GM21390 (cell line): ENCODE results near the gene RSBN1L.

Experiments used
- ATAC-seq: cut with Tn5 transposase; IDR thresholded peaks from one replicate; pipeline ENCODE4 v1.9.1; 2021; ENCODE audit not compliant: unreplicated experiment

RSBN1L gene

DNA sequence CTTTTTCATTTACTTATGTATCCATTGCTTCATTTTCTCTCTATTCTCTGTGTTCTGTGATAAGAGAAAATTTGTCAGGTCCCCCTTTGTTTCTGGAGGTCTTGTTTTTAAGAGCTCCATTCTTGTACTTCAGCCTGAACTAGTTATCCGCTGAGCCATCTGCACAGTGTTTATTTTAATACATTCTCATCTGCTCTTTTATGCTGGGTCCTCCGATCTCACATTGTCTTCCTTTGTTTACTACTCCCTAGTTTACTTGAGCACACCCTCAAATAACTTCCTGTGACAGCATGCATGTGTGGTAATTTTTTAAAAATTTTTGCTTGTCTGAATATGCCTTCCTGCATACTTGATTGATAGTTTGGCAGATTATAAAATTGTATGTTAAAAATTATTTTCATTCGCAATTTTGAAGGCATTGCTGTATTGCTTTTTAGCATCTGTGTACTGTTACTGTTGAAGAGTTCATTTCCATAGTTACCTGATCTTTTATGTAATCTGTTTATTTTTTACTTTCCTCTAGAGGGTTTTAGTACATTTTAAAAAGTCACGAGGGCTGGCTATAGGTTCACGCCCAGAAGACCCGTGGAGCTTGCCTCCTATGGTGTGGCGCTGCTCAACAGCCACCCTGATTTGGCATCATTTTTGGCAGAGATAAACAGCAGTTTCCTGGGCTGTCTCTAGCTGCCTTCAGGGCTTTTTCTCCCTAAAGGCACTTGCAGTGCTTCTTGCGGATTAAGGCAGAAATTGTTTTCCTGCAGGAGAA is 31.9 kb downstream of the RSBN1L start:
- no peak for ATAC-seq

DNA sequence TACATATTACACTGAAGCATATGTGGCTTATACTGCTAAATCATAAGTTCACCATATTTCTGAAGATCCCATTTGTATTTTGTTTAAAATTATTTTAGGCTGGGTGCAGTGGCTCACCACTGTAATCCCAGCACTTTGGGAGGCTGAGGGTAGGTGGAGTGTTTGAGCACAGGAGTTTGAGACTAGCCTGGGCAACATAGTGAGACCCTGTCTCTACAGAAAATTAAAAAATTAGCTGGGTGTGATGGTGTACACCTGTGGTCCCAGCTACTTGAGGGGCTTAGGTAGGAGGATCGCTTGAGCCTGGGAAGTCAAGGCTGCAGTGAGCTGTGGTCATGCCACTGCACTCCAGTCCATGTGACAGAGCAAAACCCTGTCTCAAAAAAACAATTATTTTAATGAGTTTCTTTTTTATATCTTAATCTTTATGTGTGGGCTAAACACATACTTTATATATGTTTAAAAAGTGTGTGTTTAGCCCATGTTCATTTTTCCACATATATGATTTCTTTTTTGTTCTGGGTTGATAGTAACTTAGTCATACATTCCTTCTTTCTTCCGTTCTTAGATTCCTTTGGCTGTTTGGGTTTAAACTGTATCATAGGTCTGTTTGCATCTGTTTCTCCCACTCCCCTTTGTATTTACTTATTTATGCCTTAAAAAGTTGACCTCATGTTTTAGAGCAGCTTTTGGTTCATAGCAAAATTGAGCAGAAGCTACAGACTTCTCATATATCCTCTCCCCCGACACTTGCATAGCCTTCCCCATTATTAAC is 33.5 kb downstream of the RSBN1L start:
- ATAC-seq = no peak

DNA sequence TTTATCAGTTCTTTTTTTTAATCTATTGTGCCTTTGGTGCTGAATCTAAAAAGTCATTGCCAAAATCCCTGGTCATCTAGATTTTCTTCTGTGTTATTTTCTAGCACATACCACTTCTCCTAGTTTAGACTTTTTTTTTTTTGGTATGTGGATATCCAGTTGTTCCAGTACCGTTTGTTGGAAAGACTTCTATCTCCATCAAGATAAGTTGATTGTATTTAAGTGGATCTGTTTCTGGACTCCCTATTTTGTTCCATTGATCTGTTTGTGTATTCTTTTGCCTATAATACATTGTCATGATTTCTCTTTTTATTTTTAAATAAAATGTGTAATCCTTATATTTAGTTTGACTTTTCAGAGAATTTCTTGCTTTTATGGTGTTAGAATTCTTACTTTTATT is 35.5 kb downstream of the RSBN1L start:
- ATAC-seq = no peak

DNA sequence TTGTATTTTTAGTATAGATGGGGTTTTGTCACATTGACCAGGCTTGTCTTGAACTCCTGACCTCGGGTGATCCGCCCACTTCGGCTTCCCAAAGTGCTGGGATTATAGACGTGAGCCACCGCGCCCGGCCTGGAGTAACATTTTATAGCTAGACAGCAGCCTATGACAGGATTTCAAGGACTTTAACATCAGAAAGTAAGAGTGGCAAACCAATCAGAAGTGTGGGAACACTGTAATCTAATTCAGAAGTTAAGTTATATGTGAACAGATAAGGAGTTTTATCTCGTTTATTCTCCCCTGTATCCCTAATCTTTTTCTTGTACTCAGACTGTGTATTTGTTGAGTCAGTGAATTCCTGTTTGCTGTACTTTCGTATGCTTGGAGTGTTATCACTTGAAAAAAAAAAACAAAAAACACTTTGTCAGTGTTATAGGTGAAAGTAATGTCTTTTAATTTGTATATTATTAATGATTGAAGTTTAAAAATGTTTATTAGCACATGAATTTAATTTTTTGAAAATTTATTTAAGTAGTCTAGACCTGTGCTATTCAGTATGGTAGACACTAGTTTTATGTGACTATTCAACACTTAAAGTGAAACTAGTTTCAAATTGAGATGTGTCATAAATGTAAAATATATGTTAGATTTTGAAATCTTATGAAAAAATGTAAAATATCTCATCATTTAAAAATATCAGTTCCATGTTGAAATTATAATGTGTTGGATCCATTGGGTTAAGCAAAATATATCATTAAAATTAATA is 38.6 kb downstream of the RSBN1L start:
- ATAC-seq = no peak

DNA sequence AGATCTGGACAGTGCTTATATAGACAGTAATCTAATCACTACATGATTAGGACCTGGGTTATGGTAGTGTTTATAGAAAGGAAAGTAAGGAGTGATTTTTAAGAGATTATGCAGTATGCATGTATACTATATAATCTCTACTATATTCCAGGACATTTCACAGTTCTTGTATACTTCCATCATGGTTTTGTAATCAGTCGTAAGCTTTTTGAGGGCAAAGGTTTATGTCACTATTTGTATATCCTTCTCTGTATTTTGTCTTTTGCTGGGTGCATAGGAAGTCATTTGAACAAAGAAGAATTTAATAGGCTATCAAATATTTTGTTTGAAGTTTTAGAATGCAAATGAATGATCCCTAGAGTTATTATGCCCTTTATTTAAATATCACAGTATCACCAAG is 39.2 kb downstream of the RSBN1L start:
- no peak for ATAC-seq

DNA sequence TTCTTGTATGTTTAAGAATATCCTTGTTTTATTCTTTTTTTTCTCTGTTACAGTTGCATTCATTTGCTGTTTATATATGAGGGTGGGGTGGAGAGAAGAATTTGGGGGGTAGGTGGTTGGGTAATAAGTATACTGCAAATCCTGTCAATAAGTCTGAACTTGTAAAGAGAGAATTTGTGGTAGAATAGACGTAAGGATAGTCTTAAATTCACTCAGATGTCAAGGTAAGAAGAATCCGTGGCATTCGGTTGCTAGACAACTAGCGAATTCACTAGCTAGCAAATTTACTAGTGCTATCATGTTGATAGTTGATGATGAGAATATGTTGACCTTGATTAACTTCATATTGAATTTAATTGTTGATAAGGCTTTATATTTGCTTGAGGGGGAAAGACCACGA is 40.7 kb downstream of the RSBN1L start:
- no peak for ATAC-seq

DNA sequence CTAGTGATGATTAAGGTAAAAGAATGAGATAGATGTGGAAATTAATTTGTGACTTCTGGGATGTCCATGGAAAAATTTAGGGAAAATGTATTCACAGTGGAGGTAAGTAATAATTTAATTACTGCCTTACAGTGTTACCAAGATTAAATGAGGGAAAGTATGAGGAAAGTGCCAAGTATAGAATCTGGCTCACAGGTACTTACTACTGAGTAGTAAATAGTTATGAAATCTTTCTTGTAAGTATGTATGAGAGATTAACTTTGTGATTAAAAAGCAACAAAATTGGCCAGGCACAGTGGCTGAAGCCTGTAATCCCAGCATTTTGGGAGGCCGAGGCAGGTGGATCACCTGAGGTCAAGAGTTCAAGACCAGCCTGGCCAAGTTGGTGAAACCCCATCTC is 42.1 kb downstream of the RSBN1L start:
- ATAC-seq = no peak

DNA sequence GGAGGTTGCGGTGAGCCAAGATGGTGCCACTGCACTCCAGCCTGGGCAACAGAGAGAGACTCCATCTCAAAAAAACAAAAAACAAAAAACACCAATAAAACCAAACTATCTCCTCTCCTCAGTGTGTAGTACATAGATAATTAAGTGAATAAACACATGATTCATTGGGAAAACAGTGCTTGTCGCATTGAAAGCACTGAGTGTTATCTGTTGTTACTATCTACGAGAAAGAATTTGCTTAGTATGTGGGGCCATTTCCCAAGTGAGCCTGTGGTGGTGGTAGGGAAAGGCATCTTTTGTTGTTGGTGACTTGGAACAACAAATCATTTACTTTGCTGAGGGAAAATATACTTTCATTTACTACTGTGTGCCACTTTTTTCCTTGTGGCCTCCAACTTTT is 42.6 kb downstream of the RSBN1L start:
- no peak for ATAC-seq

DNA sequence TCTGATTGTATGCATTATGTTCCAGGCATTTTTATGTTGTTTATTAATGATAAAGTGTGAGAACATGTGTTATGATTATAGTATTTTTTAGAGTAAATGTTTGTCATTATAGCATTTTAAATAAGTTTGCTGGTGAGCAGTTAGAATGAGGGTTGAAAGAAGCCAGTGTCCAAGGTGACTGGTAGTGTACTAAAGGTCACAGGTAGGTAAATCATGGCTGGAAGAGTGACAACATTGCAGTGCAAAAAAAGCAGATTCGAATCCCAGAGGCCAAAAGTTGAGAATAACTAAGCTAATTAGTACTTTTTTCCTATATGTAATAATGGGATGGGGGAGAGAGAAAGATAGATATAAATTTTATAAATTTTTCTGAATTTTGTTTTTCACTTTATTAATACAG is 44.0 kb downstream of the RSBN1L start:
- no peak for ATAC-seq

DNA sequence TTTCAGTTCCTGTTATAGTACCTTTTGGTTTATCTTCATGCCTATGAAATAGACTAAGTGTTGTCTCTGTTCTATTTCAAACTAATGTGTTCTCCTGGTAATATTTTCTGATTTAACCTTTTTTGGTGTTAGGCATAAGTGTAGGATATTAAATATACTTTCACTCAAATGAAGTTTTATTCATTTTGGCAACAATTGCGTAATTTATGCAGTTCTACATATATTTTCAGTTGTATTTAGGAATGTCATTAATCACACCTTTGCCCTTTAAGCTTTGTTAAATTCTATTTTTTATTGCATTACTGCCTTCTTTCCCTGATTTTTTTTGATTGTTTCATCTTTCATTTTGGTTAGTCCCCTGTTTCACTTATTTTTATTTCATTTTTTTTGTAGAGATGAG is 47.3 kb downstream of the RSBN1L start:
- ATAC-seq = no peak

DNA sequence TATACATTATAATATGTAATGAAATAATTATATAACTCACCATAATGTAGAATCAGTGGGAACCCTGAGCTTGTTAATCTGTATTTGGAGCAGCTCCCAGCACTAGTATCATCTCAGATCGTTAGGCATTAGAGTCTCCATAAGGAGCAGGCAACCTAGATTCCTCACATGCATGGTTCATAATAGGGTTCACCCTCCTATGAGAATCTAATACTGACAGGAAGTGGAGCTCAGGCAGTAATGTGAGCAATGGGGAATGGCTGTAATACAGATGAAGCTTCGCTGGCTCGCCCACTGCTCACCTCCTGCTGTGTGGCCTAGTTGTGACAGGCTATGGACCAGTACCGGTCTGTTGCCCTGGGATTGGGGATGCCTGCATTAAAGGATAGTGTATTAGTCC is 49.5 kb downstream of the RSBN1L start:
- ATAC-seq = no peak

DNA sequence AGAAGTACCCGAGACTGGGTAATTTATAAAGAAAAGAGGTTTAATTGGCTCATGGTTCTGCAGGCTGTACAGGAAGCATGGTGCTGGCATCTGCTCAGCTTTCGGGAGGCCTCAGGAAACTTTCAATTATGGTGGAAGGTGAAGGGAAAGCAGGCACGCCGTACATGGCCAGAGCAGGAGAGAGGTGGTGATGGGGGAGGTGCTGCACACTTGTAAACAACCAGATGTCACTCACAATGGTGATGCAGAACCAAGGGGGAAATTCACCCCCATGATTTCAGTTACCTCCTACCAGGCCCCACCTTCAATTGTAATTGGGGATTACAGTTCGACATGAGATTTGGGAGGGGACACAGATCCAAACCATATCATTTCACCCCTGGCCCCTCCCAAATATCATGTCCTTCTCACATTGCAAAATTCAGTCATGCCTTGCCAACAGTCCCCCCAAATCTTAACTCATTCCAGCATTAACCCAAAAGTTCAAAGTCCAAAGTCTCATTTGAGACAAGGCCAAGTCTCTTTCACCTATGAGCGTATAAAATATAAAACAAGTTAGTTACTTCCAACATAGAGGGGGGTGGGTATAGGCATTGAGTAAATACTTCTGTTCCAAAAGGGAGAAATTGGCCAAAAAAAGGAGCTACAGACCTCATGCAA is 50.0 kb downstream of the RSBN1L start:
- ATAC-seq = no peak

DNA sequence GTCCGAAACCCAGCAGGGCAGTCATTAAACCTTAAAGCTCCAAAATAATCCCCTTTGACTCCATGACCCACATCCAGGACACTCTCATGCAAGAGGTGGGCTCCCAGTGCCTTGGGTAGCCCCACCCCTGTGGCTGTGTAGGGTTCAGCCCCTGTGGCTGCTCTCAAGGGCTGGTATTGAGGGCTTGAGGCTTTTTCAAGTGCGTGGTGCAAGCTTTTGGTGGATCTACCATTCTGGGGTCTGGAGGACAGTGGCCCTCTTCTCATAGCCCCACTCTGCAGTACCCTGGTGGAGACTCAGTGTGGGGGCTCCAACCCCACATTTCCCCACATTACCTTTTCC is 50.5 kb downstream of the RSBN1L start:
- no peak for ATAC-seq

DNA sequence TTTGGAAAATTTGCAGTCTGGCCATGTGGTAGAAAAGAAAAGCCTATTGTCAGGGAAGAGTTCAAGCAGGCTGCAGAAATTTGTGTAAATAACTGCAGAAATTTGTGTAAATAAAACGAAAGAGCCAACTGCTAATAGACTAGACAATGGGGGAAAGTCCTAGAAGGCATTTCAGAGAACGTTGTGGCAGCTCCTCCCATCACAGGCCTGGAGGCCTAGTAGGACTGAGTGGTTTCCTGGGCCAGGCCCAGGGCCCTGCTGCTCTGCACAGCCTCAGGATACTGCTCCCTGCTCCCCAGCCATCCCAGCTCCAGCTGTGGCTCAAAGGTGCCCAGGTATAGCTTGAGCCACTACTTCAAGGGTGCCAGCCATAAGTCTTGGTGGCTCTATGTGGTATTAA is 50.9 kb downstream of the RSBN1L start:
- ATAC-seq = no peak

DNA sequence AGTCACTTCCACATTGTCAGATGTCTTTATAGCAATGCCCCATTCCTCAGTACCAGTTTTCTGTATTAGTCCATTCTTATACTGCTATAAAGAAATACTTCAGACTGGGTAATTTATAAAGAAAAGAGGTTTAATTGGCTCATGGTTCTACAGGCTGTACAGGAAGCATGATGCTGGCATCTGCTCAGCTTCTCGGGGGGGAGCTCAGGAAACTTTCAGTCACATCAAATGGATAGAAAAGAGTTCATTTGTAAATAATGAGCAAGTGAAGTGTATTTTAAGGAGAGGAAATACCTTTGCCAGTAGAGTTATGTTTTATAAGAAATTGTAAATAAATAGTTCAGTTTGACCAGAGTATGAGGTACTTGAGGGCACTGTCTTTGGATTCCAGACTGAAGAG is 51.5 kb downstream of the RSBN1L start:
- ATAC-seq = no peak

DNA sequence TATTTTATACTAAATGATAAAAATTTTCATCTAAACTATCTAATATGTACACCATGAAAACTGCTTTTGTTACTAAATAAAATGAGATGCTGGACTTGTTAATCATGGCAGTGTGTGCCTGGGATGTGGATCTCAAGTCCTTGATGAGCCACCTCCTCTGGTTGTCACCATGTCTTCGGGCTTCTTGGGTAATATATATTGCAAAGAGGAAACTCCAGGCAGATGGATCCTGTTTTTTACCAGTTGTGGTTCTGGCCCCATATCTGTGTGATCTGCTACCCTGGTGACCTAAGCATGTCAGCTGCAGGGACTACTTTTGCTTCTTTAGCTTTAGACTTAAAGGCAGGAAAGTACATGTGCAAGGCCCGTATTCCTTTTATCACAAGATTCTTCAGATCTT is 55.8 kb downstream of the RSBN1L start:
- ATAC-seq = no peak

DNA sequence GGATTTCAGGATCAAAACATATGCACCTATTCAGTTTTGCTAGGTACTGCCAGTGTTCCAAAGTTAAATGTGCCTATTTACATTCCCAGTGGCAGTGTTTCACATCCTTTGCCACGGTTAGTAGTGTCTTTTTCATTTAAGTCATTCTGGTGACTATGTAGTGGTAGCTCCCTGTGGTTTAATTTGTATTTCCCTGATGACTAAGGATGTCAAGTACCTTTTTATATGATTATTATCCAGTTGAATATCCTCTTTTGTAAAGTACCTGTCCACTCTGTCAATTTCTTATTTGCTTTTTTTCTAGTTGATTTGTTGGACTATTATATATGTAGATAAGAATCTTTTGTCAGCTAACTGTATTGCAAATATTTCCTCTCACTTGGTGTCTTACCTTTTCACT is 56.9 kb downstream of the RSBN1L start:
- ATAC-seq = no peak

DNA sequence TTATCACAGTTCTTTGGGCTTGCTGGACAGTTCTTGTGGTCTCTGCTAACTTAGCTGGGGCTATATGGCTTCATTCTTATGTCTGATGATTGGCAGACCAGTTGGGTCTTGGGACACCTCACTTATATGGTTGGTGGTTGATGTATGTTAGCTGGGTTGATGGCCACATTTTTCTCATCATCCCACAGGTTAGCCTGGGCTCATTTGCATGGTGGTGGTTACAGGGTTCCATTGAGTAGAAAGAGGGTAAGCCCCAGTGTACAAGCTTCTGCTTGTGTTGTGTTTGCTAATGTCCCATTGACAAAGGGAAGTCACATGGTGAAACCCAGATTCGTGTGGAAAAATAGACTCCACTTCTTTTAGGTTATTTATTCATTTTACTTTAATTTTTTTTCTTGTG is 61.3 kb downstream of the RSBN1L start:
- ATAC-seq = peak; percentile 79

DNA sequence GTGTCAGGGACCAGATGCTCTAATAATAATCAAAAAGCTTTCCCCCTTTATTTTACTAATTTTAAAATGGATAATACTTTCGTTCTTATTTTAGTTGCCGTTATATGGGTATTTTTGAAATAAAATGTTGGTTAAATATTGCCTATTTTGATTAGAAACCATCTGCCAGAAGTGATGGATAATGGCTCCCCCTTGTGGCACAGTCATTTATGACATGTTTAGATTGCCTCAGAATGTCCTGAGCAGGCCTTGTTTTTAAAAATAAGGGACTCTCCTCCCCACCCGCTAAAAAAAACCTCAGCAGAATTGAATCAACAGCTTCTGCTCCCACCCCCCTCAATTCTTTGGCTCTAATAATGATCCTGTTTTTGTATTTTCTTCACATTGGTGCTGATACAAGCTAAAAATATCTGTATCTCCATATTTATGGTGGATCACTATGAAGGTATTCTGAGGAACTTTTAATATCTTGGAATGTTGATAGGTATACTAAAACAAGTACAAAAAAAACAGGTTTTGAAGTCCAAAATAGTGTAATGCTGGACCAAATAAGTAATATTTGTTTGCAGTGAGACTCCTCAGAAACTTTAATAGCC is 63.1 kb downstream of the RSBN1L start:
- ATAC-seq = peak; percentile 36

DNA sequence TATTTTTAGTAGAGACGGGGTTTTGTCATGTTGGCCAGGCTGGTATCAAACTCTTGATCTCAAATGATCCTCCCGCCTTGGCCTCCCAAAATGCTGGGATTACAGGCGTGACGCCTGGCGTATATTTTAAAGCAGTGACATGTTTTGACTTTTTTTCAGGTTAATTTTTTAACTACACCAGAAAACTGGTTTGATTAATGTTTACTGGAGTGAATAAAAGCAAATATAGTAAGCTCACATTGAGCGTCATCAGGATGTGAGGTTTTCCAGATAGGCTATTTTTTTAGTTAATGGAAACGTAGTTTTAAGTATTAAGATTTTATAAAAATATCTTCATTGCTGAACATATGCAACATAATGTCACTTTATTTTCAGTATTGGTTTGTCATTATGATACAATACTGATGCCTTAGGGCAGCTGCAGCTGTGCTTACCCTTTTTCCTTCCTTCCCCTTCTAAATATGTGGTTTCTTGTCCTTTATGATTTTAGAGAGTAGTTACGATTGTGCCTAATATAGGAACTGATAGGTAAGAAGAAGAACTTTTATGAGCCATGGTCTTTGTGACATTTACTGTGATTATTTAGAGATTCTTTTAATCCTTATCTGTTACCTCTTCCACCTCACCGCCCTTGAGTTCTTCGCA is 64.7 kb downstream of the RSBN1L start:
- ATAC-seq = no peak

DNA sequence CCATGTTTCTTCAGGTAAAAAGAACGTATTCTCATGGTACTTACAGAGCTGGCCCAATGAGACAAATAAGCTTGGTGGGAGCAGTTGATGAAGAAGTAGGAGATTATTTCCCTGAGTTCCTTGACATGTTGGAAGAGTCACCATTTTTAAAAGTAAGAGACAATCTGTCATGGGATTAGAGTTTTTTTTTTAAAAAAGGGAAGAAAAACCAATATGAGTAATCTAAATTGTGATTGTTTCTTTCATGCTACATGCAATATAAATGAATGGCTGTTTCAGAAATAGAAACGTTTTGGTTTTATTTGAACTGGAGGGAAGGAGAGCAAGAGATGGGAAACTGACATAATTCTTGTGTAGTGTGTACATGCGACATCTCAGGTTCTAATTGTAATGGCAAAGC is 69.2 kb downstream of the RSBN1L start:
- no peak for ATAC-seq
